Endothelial cell (in vitro differentiated cells): ENCODE results near the gene MICALL2. TPM values are rescaled to one million over a fixed set of nuclear protein-coding genes. Genes with fewer than 3 reads are reported as not detected.

Source experiments
- DNase-seq: peaks from one replicate; pipeline ENCODE4 v3.0.0; 2021; ENCODE audit warnings: low spot score
- H3K27ac Mint-ChIP-seq: one replicate; pipeline ENCODE4 v1.8.0; 2021; ENCODE audit warnings: mixed read lengths, inconsistent platforms; ENCODE audit not compliant: unreplicated experiment
- H3K27me3 Mint-ChIP-seq: one replicate; pipeline ENCODE4 v1.8.0; 2021; ENCODE audit warnings: mild to moderate bottlenecking, moderate library complexity, mixed read lengths, inconsistent platforms; ENCODE audit not compliant: unreplicated experiment
- H3K36me3 Mint-ChIP-seq: one replicate; pipeline ENCODE4 v1.8.0; 2021; ENCODE audit warnings: mild to moderate bottlenecking, low read depth, mixed read lengths, inconsistent platforms; ENCODE audit not compliant: unreplicated experiment
- H3K4me1 Mint-ChIP-seq: one replicate; pipeline ENCODE4 v1.8.0; 2021; ENCODE audit warnings: mild to moderate bottlenecking, mixed read lengths, inconsistent platforms; ENCODE audit not compliant: unreplicated experiment
- H3K4me3 Mint-ChIP-seq: one replicate; pipeline ENCODE4 v1.8.0; 2021; ENCODE audit warnings: mild to moderate bottlenecking, mixed read lengths, inconsistent platforms; ENCODE audit not compliant: unreplicated experiment
- H3K9me3 Mint-ChIP-seq: one replicate; pipeline ENCODE4 v1.8.0; 2021; ENCODE audit warnings: mixed read lengths, inconsistent platforms; ENCODE audit not compliant: unreplicated experiment
- total RNA-seq: library from RNA; stranded (reverse); fragmentation: NEBNext Ultra II Directional; extraction: Animal tissue kit (Norgen Biotek cat#: 25700); gene quantifications from one replicate; pipeline ENCODE4 v1.2.1, GENCODE V29; 2021; ENCODE audit not compliant: unreplicated experiment
- TF ChIP-seq, protein P1 (sequence below): fragments of 200-600 bp; sonication (generic); IDR thresholded peaks from one replicate; pipeline ENCODE4 v1.5.0; 2021; ENCODE audit warnings: antibody characterized with exemption; ENCODE audit not compliant: unreplicated experiment

Gene MICALL2
- total RNA-seq, 1 donor from 2014 or later = 25.0 TPM

DNA sequence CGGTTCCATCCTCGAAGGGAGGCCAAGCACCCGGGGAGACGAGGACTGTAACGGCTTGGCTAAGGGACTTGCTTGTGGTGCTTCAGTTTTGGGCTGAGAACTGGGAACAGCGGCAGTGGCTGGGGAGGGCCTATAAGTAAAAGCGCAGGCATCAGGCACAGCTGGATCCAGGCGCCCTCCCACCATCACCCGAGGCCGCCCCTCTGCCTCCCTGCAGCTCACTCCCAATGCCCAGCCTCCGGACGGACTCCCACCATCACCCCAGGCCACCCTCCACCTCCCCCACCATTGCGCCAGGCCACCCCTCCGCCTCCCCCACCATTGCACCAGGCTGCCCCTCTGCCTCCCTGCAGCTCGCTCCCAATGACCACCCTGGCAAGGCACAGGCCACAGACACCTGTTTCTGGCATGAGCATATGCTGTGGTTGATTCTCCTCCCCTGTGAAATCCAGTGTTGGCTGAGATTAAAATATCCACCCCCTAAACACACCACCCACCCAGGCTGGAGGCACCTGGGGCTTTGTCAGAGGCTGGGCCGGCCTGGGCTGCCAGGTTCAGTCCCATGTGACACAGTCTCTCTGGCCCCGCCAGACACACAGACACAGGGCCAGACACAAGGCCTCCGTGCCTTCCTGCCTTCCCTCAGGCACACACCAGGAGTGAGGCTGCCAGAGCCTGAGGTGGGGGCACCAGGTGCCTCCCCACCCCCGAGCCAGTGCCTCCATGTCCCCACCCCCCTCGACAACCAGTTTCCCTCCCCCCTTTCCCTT is 16.7 kb downstream of the MICALL2 start:
- Mint-ChIP-seq H3K27me3 (peaks cover 5% of the 10 kb centered on the region), H3K4me3 (no peak overlapping the region), H3K27ac (no peak overlapping the region), H3K36me3 (peaks cover 7% of the 10 kb centered on the region), H3K4me1 (no peaks in the 10 kb centered on the region), H3K9me3 (no peaks in the 10 kb centered on the region)
- DNase-seq = no peak
- TF ChIP-seq, protein P1, sequence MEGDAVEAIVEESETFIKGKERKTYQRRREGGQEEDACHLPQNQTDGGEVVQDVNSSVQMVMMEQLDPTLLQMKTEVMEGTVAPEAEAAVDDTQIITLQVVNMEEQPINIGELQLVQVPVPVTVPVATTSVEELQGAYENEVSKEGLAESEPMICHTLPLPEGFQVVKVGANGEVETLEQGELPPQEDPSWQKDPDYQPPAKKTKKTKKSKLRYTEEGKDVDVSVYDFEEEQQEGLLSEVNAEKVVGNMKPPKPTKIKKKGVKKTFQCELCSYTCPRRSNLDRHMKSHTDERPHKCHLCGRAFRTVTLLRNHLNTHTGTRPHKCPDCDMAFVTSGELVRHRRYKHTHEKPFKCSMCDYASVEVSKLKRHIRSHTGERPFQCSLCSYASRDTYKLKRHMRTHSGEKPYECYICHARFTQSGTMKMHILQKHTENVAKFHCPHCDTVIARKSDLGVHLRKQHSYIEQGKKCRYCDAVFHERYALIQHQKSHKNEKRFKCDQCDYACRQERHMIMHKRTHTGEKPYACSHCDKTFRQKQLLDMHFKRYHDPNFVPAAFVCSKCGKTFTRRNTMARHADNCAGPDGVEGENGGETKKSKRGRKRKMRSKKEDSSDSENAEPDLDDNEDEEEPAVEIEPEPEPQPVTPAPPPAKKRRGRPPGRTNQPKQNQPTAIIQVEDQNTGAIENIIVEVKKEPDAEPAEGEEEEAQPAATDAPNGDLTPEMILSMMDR = no peak

DNA sequence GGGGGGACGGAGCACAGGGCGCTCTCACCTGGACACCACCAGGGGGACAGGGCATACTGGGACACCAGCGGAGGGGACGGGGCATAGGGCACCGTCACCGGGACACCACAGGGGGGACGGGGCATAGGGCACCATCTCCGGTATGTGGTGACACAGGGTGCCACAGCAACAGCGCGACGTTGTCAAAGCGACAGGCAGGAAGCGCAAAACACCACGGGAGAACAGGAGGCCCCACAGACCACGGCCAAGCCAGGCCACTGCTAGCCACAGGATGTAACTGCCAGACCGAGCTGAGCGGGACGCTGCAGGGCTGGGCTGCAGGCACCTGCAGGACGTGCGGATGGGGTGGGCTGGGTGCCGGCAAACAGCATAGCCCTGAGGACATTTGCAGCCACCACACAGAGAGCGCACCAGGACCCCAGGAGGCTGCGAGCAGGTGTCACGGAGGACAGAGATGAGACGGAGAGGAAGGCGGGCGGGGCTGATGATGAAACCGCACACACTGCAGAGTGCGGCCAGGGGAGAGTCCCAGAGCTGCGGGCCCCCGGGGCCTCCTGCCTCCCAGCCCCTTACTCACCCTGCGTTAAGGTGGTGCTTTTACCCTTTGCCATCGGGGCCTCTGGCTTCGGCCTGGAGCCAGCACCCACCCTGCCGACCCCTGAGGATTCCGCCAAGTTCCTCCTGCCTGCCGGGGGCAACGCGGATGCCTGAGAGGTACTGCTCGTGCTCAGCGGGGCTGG is 17.5 kb downstream of the MICALL2 start:
- Mint-ChIP-seq H3K36me3 (peaks cover 7% of the 10 kb centered on the region), H3K9me3 (no peaks in the 10 kb centered on the region), H3K27me3 (peaks cover 5% of the 10 kb centered on the region), H3K4me3 (no peak overlapping the region), H3K4me1 (no peaks in the 10 kb centered on the region), H3K27ac (no peak overlapping the region)
- DNase-seq = no peak
- TF ChIP-seq, protein P1 = no peak

DNA sequence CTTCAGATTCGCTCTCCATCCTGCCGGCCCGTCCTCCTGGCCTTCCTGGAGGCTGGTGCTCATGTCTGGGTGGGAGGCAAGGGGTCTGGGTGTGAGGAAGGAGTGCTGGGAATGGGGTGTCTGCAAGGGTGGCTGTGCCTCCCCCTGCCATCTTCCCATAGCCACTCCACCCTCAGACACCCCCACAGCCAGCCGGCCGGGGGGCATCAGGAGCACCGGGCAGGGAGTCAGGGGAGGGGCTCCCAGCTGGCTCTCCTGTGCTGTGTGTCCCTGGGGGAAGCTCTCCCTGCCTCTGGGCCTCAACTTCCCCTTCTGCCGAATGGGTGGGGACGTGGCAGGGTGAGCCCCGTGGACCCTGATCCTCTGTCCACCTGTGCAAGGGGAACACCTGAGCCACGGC is 18.6 kb downstream of the MICALL2 start:
- Mint-ChIP-seq H3K9me3 (no peaks in the 10 kb centered on the region), H3K4me3 (no peak overlapping the region), H3K4me1 (no peaks in the 10 kb centered on the region), H3K27me3 (peaks cover 4% of the 10 kb centered on the region), H3K27ac (no peak overlapping the region), H3K36me3 (peaks cover 7% of the 10 kb centered on the region)
- TF ChIP-seq, protein P1 = no peak
- DNase-seq = no peak

DNA sequence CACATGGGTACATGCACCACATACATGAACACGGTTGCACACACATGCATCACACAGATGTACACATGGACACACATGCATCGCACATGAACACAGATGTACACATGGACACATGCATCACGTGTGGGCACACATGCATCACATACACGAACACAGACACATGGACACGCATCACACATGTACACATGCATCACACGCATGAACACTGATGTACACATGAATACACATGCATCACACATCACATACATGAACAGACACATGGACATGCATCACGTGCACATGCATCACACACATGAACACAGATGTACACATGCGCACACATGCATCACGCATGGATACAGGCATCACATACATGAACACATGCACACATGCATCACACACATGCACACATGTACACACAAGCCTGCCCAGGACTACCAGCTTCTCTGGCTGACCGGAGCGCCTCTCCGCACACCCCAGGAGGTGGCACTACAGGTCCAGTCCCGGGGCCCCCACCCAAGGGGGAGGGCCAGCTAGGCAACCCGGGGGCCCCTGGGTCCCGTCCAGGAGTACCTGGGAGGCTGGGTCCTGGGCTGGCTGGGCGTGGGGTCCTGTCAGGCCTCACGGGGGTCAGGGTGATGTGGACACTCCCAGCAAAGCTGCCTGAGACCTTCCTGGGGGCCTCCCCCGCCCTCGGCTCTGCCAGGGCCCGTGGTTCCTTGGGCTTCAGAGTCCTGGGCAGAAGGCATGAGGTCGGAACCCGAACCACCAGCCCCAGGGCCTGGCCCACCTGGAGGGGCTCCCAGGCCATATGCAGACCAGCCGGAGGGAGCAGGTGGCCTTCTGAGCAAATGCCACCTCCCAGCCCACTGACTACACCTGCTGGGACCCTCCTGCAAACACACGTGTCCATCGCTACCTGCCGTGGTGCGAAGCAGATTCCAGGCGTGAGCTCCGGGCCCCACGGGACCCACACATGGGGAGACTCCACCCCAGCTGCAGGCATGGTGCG is 19.6 kb downstream of the MICALL2 start:
- TF ChIP-seq, protein P1 = no peak
- Mint-ChIP-seq H3K36me3 (peaks cover 7% of the 10 kb centered on the region), H3K4me1 (no peaks in the 10 kb centered on the region), H3K9me3 (no peaks in the 10 kb centered on the region), H3K27ac (no peak overlapping the region), H3K27me3 (peaks cover 4% of the 10 kb centered on the region), H3K4me3 (no peak overlapping the region)
- DNase-seq = no peak
